ENCODE results near the gene KATNAL1. TPM values are rescaled to one million over a fixed set of nuclear protein-coding genes. Genes with fewer than 3 reads are reported as not detected.

KATNAL1 gene
- polyA plus RNA-seq, 1 donor (not counting 4 experiments of a cell fraction or from before 2014, with no cell fraction given), result 10.1 TPM

- dilution Hi-C loops (cut with MboI; ENCODE audit: extremely low pct_ligation_motif_present, low sequenced_read_pairs), result no loop called here
- Histone ChIP-seq H3K9me3 (ENCODE audit: control insufficient read depth, low read depth, low read length) (no peaks in the 10 kb centered on the region), H3K9ac (ENCODE audit: control insufficient read depth, extremely low read depth, insufficient read depth, low read length) (no peak overlapping the region), H3K4me3 (ENCODE audit: control insufficient read depth in 2 of 3, extremely low read depth in 1 of 3, insufficient read depth in 2 of 3, low read depth in 1 of 3, low read length in 3 of 3) (no peak overlapping the region), H3K27me3 (ENCODE audit: control insufficient read depth, extremely low read depth, insufficient read depth, low read length) (no peaks in the 10 kb centered on the region), H2AFZ (ENCODE audit: control insufficient read depth, low read length) (no peak overlapping the region), H3K4me1 (ENCODE audit: control insufficient read depth, extremely low read depth, insufficient read depth, low read length) (peaks cover 8% of the 10 kb centered on the region), H3K79me2 (ENCODE audit: control insufficient read depth, insufficient read depth, low read length) (peaks cover 84% of the 10 kb centered on the region), H3K27ac (ENCODE audit: control insufficient read depth, insufficient read depth, low read length) (no peak overlapping the region), H3K4me2 (ENCODE audit: control insufficient read depth, extremely low read depth, insufficient read depth, low read depth, low read length) (no peak overlapping the region), H4K20me1 (ENCODE audit: control insufficient read depth, extremely low read depth, insufficient read depth, low read length) (no peaks in the 10 kb centered on the region), H3K36me3 (ENCODE audit: control insufficient read depth in 2 of 2, extremely low read depth in 1 of 2, insufficient read depth in 2 of 2, low read length in 2 of 2) (no peaks in the 10 kb centered on the region), H3K9me1 (ENCODE audit: control insufficient read depth, extremely low read depth, insufficient read depth, low read length) (no peaks in the 10 kb centered on the region)
- FAIRE-seq (peak; percentile 51), DNase-seq (ENCODE audit: low read depth, low spot score) (no peak)
- no peak for TF ChIP-seq EZH2 (IDR thresholded peaks at IDR 0.05; ENCODE audit: low read length)
- TF ChIP-seq CTCF (optimal IDR thresholded peaks at IDR 0.05 in 1 of 3, IDR thresholded peaks at IDR 0.05 in 1 of 3, conservative IDR thresholded peaks at IDR 0.05 in 1 of 3; ENCODE audit: extremely low read depth in 1 of 3, insufficient read depth in 2 of 3, low read length in 3 of 3), result no peak
Measured at GRCh38 chr13:30300596-30300995, 6.8 kb downstream of the KATNAL1 start.

GRCh38 chr13:30299786-30300185 is 7.6 kb downstream of the KATNAL1 start:
- DNase-seq (ENCODE audit: low read depth, low spot score), result no peak
- H3K9me1 ChIP-seq (ENCODE audit: control insufficient read depth, extremely low read depth, insufficient read depth, low read length), result no peaks in the 10 kb centered on the region
- peaks cover 78% of the 10 kb centered on the region for H3K79me2 ChIP-seq (ENCODE audit: control insufficient read depth, insufficient read depth, low read length)
- no peak overlapping the region for H3K4me2 ChIP-seq (ENCODE audit: control insufficient read depth, extremely low read depth, insufficient read depth, low read depth, low read length)
- no peak overlapping the region for H3K27ac ChIP-seq (ENCODE audit: control insufficient read depth, insufficient read depth, low read length)
- peaks cover 4% of the 10 kb centered on the region for H3K4me1 ChIP-seq (ENCODE audit: control insufficient read depth, extremely low read depth, insufficient read depth, low read length)
- H3K36me3 ChIP-seq (ENCODE audit: control insufficient read depth in 2 of 2, extremely low read depth in 1 of 2, insufficient read depth in 2 of 2, low read length in 2 of 2), result no peaks in the 10 kb centered on the region
- H3K27me3 ChIP-seq (ENCODE audit: control insufficient read depth, extremely low read depth, insufficient read depth, low read length), result no peaks in the 10 kb centered on the region
- no peak for FAIRE-seq
- TF ChIP-seq CTCF (optimal IDR thresholded peaks at IDR 0.05 in 1 of 3, IDR thresholded peaks at IDR 0.05 in 1 of 3, conservative IDR thresholded peaks at IDR 0.05 in 1 of 3; ENCODE audit: extremely low read depth in 1 of 3, insufficient read depth in 2 of 3, low read length in 3 of 3), result no peak
- no peak for TF ChIP-seq EZH2 (IDR thresholded peaks at IDR 0.05; ENCODE audit: low read length)
- no peaks in the 10 kb centered on the region for H4K20me1 ChIP-seq (ENCODE audit: control insufficient read depth, extremely low read depth, insufficient read depth, low read length)
- dilution Hi-C loops (cut with MboI; ENCODE audit: extremely low pct_ligation_motif_present, low sequenced_read_pairs), result no loop called here
- no peak overlapping the region for H2AFZ ChIP-seq (ENCODE audit: control insufficient read depth, low read length)
- no peaks in the 10 kb centered on the region for H3K9me3 ChIP-seq (ENCODE audit: control insufficient read depth, low read depth, low read length)
- no peak overlapping the region for H3K4me3 ChIP-seq (ENCODE audit: control insufficient read depth in 2 of 3, extremely low read depth in 1 of 3, insufficient read depth in 2 of 3, low read depth in 1 of 3, low read length in 3 of 3)
- H3K9ac ChIP-seq (ENCODE audit: control insufficient read depth, extremely low read depth, insufficient read depth, low read length), result no peak overlapping the region
